Stimulated activated CD8-positive, alpha-beta memory T cell treated with anti-CD3 and anti-CD28 coated beads, Interleukin-7, amount 100 ng/mL, for 4 hours (primary cell): ENCODE measurements around the gene FXYD1.
"Not testable (repeated sequence)": the region's sequence is repeated elsewhere in the genome, so short reads cannot be mapped to it uniquely, and the experiment has no call there.

ENCODE experiments used
- DNase-seq, 2 donors: peaks; one replicate each; pipeline ENCODE4 v3.0.0-alpha.2; 2020; ENCODE audit warnings: low read depth in 2 of 2

FXYD1 gene

GRCh38 chr19:35125270-35125717 is 13.3 kb upstream of the FXYD1 start:
- DNase-seq: no peak

- DNase-seq: no peak
Observed at GRCh38 chr19:35125749-35126623, 12.6 kb upstream of the FXYD1 start.

- no peak for DNase-seq
Observed at GRCh38 chr19:35126624-35126959, 12.0 kb upstream of the FXYD1 start.

- no peak for DNase-seq
Observed at GRCh38 chr19:35127871-35128270, 10.8 kb upstream of the FXYD1 start.

GRCh38 chr19:35128398-35129057 is 10.1 kb upstream of the FXYD1 start:
- no peak for DNase-seq

GRCh38 chr19:35129724-35130274 is 8.8 kb upstream of the FXYD1 start:
- not testable (repeated sequence) for DNase-seq

- no peak for DNase-seq
Observed at GRCh38 chr19:35130761-35131720, 7.6 kb upstream of the FXYD1 start.

GRCh38 chr19:35132254-35132653 is 6.4 kb upstream of the FXYD1 start:
- DNase-seq: no peak

GRCh38 chr19:35133826-35134225 is 4.8 kb upstream of the FXYD1 start:
- no peak for DNase-seq

GRCh38 chr19:35134601-35135242 is 3.9 kb upstream of the FXYD1 start, which contains the start of gene LGI4:
Gene LGI4, minus strand, starts transcription at chr19:35135059. Its CDS starts 379 bp downstream, at chr19:35134680.
- DNase-seq: no peak

GRCh38 chr19:35135389-35135909 is 3.2 kb upstream of the FXYD1 start:
- peak in 1 of 2 donors; percentile 38 for DNase-seq

GRCh38 chr19:35136231-35136630 is 2.4 kb upstream of the FXYD1 start:
- DNase-seq: no peak

- no peak for DNase-seq
Observed at GRCh38 chr19:35136977-35137702, 1.5 kb upstream of the FXYD1 start.

GRCh38 chr19:35140207-35140961 is 1.8 kb downstream of the FXYD1 start:
- no peak for DNase-seq

GRCh38 chr19:35140962-35141836 is 2.6 kb downstream of the FXYD1 start:
- peak; percentile 92 to 94 for DNase-seq

- DNase-seq: no peak
Observed at GRCh38 chr19:35141837-35142605, 3.4 kb downstream of the FXYD1 start.

GRCh38 chr19:35142606-35143230 is 4.1 kb downstream of the FXYD1 start:
- DNase-seq: peak; percentile 28 to 56
